ENCODE results near the gene TAS2R14.

DNA sequence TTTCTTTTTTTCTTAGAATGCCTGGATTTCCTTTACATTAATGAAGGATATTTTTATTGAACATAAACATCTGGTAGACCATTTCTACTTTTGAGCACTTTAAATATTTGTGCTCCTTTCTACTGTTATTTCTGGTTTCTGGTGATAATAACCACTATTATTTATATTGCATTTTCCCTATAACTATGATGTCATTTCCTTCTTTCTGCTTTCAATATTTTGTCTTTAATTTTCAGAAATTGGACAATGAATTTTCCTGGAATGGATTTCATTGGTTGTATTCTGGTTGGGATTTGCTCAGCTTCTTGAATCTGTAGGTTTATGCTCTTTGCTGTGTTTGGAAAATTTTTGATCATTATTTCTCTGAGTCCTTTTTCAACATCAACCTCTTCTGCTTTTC is 49.8 kb downstream of the TAS2R14 start:
- TF ChIP-seq, protein P1, sequence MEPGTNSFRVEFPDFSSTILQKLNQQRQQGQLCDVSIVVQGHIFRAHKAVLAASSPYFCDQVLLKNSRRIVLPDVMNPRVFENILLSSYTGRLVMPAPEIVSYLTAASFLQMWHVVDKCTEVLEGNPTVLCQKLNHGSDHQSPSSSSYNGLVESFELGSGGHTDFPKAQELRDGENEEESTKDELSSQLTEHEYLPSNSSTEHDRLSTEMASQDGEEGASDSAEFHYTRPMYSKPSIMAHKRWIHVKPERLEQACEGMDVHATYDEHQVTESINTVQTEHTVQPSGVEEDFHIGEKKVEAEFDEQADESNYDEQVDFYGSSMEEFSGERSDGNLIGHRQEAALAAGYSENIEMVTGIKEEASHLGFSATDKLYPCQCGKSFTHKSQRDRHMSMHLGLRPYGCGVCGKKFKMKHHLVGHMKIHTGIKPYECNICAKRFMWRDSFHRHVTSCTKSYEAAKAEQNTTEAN (CRISPR knock-in tag; conservative IDR thresholded peaks at IDR 0.05) = no peak
- TF ChIP-seq NFATC3 (CRISPR knock-in tag; IDR thresholded peaks at IDR 0.05) (no peak), RFX5 (IDR thresholded peaks at IDR 0.05; ENCODE audit: low read depth, low read length) (no peak), RCOR2 (CRISPR knock-in tag; IDR thresholded peaks at IDR 0.05) (no peak), FIP1L1 (IDR thresholded peaks at IDR 0.05; ENCODE audit: borderline replicate concordance, insufficient read depth, low read depth, low read length) (no peak), MTA1 (CRISPR knock-in tag; IDR thresholded peaks at IDR 0.05; ENCODE audit: borderline replicate concordance) (no peak), MXI1 (IDR thresholded peaks at IDR 0.05; ENCODE audit: borderline replicate concordance, low read depth, low read length) (no peak), GATAD2A (CRISPR knock-in tag; IDR thresholded peaks at IDR 0.05) (no peak), ZZZ3 (CRISPR knock-in tag; IDR thresholded peaks at IDR 0.05; ENCODE audit: borderline replicate concordance) (no peak)
- TF ChIP-seq, protein P2, sequence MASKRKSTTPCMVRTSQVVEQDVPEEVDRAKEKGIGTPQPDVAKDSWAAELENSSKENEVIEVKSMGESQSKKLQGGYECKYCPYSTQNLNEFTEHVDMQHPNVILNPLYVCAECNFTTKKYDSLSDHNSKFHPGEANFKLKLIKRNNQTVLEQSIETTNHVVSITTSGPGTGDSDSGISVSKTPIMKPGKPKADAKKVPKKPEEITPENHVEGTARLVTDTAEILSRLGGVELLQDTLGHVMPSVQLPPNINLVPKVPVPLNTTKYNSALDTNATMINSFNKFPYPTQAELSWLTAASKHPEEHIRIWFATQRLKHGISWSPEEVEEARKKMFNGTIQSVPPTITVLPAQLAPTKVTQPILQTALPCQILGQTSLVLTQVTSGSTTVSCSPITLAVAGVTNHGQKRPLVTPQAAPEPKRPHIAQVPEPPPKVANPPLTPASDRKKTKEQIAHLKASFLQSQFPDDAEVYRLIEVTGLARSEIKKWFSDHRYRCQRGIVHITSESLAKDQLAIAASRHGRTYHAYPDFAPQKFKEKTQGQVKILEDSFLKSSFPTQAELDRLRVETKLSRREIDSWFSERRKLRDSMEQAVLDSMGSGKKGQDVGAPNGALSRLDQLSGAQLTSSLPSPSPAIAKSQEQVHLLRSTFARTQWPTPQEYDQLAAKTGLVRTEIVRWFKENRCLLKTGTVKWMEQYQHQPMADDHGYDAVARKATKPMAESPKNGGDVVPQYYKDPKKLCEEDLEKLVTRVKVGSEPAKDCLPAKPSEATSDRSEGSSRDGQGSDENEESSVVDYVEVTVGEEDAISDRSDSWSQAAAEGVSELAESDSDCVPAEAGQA (IDR thresholded peaks at IDR 0.05; ENCODE audit: low read depth) = no peak
- TF ChIP-seq, protein P2 (CRISPR knock-in tag; IDR thresholded peaks at IDR 0.05; ENCODE audit: borderline replicate concordance) = no peak
- TF ChIP-seq, protein P3, sequence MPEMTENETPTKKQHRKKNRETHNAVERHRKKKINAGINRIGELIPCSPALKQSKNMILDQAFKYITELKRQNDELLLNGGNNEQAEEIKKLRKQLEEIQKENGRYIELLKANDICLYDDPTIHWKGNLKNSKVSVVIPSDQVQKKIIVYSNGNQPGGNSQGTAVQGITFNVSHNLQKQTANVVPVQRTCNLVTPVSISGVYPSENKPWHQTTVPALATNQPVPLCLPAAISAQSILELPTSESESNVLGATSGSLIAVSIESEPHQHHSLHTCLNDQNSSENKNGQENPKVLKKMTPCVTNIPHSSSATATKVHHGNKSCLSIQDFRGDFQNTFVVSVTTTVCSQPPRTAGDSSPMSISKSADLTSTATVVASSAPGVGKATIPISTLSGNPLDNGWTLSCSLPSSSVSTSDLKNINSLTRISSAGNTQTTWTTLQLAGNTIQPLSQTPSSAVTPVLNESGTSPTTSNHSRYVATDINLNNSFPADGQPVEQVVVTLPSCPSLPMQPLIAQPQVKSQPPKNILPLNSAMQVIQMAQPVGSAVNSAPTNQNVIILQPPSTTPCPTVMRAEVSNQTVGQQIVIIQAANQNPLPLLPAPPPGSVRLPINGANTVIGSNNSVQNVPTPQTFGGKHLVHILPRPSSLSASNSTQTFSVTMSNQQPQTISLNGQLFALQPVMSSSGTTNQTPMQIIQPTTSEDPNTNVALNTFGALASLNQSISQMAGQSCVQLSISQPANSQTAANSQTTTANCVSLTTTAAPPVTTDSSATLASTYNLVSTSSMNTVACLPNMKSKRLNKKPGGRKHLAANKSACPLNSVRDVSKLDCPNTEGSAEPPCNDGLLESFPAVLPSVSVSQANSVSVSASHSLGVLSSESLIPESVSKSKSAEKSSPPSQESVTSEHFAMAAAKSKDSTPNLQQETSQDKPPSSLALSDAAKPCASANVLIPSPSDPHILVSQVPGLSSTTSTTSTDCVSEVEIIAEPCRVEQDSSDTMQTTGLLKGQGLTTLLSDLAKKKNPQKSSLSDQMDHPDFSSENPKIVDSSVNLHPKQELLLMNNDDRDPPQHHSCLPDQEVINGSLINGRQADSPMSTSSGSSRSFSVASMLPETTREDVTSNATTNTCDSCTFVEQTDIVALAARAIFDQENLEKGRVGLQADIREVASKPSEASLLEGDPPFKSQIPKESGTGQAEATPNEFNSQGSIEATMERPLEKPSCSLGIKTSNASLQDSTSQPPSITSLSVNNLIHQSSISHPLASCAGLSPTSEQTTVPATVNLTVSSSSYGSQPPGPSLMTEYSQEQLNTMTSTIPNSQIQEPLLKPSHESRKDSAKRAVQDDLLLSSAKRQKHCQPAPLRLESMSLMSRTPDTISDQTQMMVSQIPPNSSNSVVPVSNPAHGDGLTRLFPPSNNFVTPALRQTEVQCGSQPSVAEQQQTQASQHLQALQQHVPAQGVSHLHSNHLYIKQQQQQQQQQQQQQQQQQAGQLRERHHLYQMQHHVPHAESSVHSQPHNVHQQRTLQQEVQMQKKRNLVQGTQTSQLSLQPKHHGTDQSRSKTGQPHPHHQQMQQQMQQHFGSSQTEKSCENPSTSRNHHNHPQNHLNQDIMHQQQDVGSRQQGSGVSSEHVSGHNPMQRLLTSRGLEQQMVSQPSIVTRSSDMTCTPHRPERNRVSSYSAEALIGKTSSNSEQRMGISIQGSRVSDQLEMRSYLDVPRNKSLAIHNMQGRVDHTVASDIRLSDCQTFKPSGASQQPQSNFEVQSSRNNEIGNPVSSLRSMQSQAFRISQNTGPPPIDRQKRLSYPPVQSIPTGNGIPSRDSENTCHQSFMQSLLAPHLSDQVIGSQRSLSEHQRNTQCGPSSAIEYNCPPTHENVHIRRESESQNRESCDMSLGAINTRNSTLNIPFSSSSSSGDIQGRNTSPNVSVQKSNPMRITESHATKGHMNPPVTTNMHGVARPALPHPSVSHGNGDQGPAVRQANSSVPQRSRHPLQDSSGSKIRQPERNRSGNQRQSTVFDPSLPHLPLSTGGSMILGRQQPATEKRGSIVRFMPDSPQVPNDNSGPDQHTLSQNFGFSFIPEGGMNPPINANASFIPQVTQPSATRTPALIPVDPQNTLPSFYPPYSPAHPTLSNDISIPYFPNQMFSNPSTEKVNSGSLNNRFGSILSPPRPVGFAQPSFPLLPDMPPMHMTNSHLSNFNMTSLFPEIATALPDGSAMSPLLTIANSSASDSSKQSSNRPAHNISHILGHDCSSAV (CRISPR knock-in tag; IDR thresholded peaks at IDR 0.05; ENCODE audit: borderline replicate concordance) = no peak
